Measurements from ENCODE around the gene GALNT14.

Gene GALNT14

GRCh38 chr2:30926606-30927005 lies 211.6 kb downstream of the GALNT14 start:
- H3K4me3 ChIP-seq (replicated peaks; ENCODE audit: low read depth, low read length), result no peak overlapping the region
- DNase-seq (ENCODE audit: low read depth), result no peak
- TF ChIP-seq CTCF (IDR thresholded peaks at IDR 0.05; ENCODE audit: low read length, missing control alignments), result no peak

GRCh38 chr2:30923623-30924022 lies 214.6 kb downstream of the GALNT14 start:
- no peak for DNase-seq (ENCODE audit: low read depth)
- TF ChIP-seq CTCF (IDR thresholded peaks at IDR 0.05; ENCODE audit: low read length, missing control alignments), result no peak
- no peak overlapping the region for H3K4me3 ChIP-seq (replicated peaks; ENCODE audit: low read depth, low read length)

- no peak for TF ChIP-seq CTCF (IDR thresholded peaks at IDR 0.05; ENCODE audit: low read length, missing control alignments)
- DNase-seq (ENCODE audit: low read depth), result no peak
Measured at GRCh38 chr2:30920511-30920910, 217.7 kb downstream of the GALNT14 start.

GRCh38 chr2:30915486-30915885 lies 222.8 kb downstream of the GALNT14 start:
- DNase-seq (ENCODE audit: low read depth), result no peak
- H3K4me3 ChIP-seq (replicated peaks; ENCODE audit: low read depth, low read length), result no peak overlapping the region
- no peak for TF ChIP-seq CTCF (IDR thresholded peaks at IDR 0.05; ENCODE audit: low read length, missing control alignments)

More at GRCh38 chr2:30920511-30920910, 217.7 kb downstream of the GALNT14 start:
- H3K4me3 ChIP-seq (replicated peaks; ENCODE audit: low read depth, low read length), result no peak overlapping the region

GRCh38 chr2:30914456-30914855 lies 223.8 kb downstream of the GALNT14 start:
- TF ChIP-seq CTCF (IDR thresholded peaks at IDR 0.05; ENCODE audit: low read length, missing control alignments), result no peak
- H3K4me3 ChIP-seq (replicated peaks; ENCODE audit: low read depth, low read length), result no peak overlapping the region
- DNase-seq (ENCODE audit: low read depth), result no peak

- H3K4me3 ChIP-seq (replicated peaks; ENCODE audit: low read depth, low read length), result no peak overlapping the region
- no peak for TF ChIP-seq CTCF (IDR thresholded peaks at IDR 0.05; ENCODE audit: low read length, missing control alignments)
- no peak for DNase-seq (ENCODE audit: low read depth)
Measured at GRCh38 chr2:30912056-30912455, 226.2 kb downstream of the GALNT14 start.

GRCh38 chr2:30911327-30911726 lies 226.9 kb downstream of the GALNT14 start:
- TF ChIP-seq CTCF (IDR thresholded peaks at IDR 0.05; ENCODE audit: low read length, missing control alignments), result no peak
- DNase-seq (ENCODE audit: low read depth), result no peak
- no peak overlapping the region for H3K4me3 ChIP-seq (replicated peaks; ENCODE audit: low read depth, low read length)

Measured in fibroblast of pulmonary artery (primary cell).